K562 (cell line): ENCODE data around the gene ZFYVE21. TPM values are rescaled to one million over a fixed set of nuclear protein-coding genes. Genes with fewer than 3 reads are reported as not detected.

Experiments
- CBFA2T2 ChIP-seq: fragments of 450-650 bp; conservative IDR thresholded peaks from 2 replicates; pipeline ENCODE4 v1.6.1; 2017; ENCODE audit warnings: mild to moderate bottlenecking
- FOSL1 ChIP-seq: fragments of 200-800 bp; sonication (Bioruptor generic); conservative IDR thresholded peaks from 2 replicates; pipeline ENCODE4 v1.6.1; 2016; ENCODE audit warnings: missing genetic modification characterization, missing compliant biosample characterization
- GATAD2A ChIP-seq: fragments of 450-650 bp; IDR thresholded peaks from 2 replicates; pipeline ENCODE4 v1.6.1; 2017
- HDAC2 ChIP-seq: fragments of 450-650 bp; IDR thresholded peaks from 2 replicates; pipeline ENCODE4 v1.6.1; 2016; ENCODE audit warnings: mild to moderate bottlenecking
- HDAC8 ChIP-seq: fragments of 450-650 bp; IDR thresholded peaks from 2 replicates; pipeline ENCODE4 v1.6.1; 2016; ENCODE audit warnings: mild to moderate bottlenecking, missing genetic modification characterization, moderate library complexity, missing compliant biosample characterization
- HMG20A ChIP-seq: fragments of 450-650 bp; formaldehyde crosslinking; conservative IDR thresholded peaks from 2 replicates; pipeline ENCODE4 v1.4.0; 2020; ENCODE audit warnings: mild to moderate bottlenecking, mixed read lengths
- HMG20B ChIP-seq: fragments of 250-450 bp; sonication (Bioruptor Pico); IDR thresholded peaks from 2 replicates; pipeline ENCODE4 v1.5.0; 2021; ENCODE audit warnings: mild to moderate bottlenecking
- HNRNPUL1 ChIP-seq: fragments of 200-400 bp; formaldehyde crosslinking; IDR thresholded peaks from 2 replicates; pipeline ENCODE4 v1.6.1; 2017; ENCODE audit warnings: low read length
- IFI16 ChIP-seq: fragments of 250-450 bp; sonication (Bioruptor Pico); IDR thresholded peaks from 2 replicates; pipeline ENCODE4 v2.1.2; 2022; ENCODE audit warnings: mild to moderate bottlenecking, inconsistent platforms
- IRF9 ChIP-seq: fragments of 450-650 bp; IDR thresholded peaks from 2 replicates; pipeline ENCODE4 v1.6.1; 2016; ENCODE audit warnings: missing biosample characterization, missing genetic modification characterization
- KAT8 ChIP-seq: fragments of 450-650 bp; IDR thresholded peaks from 2 replicates; pipeline ENCODE4 v1.6.1; 2016; ENCODE audit warnings: low read depth, mild to moderate bottlenecking
- MLX ChIP-seq, 2 experiments: fragments of 450-650 bp in 1 of 2; sonication (generic) in 1 of 2; formaldehyde crosslinking; conservative IDR thresholded peaks; 2 replicates each; pipeline versions ENCODE4 v1.4.0 to v1.8.1; 2020 to 2022; ENCODE audit warnings: mild to moderate bottlenecking in 1 of 2, missing genetic modification reagents in 1 of 2
- NFE2 ChIP-seq: IDR thresholded peaks from 2 replicates; pipeline ENCODE4 v1.6.1; 2014; ENCODE audit warnings: antibody characterized with exemption, low read depth
- PML ChIP-seq: IDR thresholded peaks from 2 replicates; pipeline ENCODE4 v1.6.1; 2012; ENCODE audit warnings: low read length, inconsistent platforms
- POLR3G ChIP-seq: IDR thresholded peaks from 2 replicates; pipeline ENCODE4 v1.6.1; 2011; ENCODE audit not compliant: insufficient read length, insufficient replicate concordance; ENCODE audit errors: extremely low read depth
- RBM22 ChIP-seq: fragments of 200-400 bp; formaldehyde crosslinking; IDR thresholded peaks from 2 replicates; pipeline ENCODE4 v1.6.1; 2018; ENCODE audit warnings: low read length, low read depth; ENCODE audit not compliant: poor library complexity, severe bottlenecking
- RBM39 ChIP-seq: fragments of 200-400 bp; formaldehyde crosslinking; optimal IDR thresholded peaks from 2 replicates; pipeline ENCODE3; 2018; ENCODE audit warnings: low read depth, low read length
- SETDB1 ChIP-seq: IDR thresholded peaks from one replicate; pipeline ENCODE4 v1.6.1; 2012; ENCODE audit warnings: low read length, control low read depth, inconsistent platforms
- SREBF2 ChIP-seq: sonication (generic); formaldehyde crosslinking; IDR thresholded peaks from 2 replicates; pipeline ENCODE4 v1.4.0; 2020; ENCODE audit warnings: mild to moderate bottlenecking, missing genetic modification reagents
- STAT5A ChIP-seq: IDR thresholded peaks from 2 replicates; pipeline ENCODE4 v1.6.1; 2012; ENCODE audit warnings: low read length, inconsistent platforms, borderline replicate concordance
- TCF3 ChIP-seq: sonication (generic); formaldehyde crosslinking; IDR thresholded peaks from 2 replicates; pipeline ENCODE4 v1.4.0; 2020; ENCODE audit warnings: mild to moderate bottlenecking, missing genetic modification reagents
- TCFL5 ChIP-seq: fragments of 250-450 bp; sonication (Bioruptor Pico); conservative IDR thresholded peaks from 2 replicates; pipeline ENCODE4 v1.6.1; 2021; ENCODE audit warnings: mild to moderate bottlenecking, moderate library complexity, matching md5 sums
- TFAP4 ChIP-seq: sonication (generic); formaldehyde crosslinking; IDR thresholded peaks from 2 replicates; pipeline ENCODE4 v1.8.0; 2022; ENCODE audit warnings: missing genetic modification reagents, mild to moderate bottlenecking, moderate library complexity, borderline replicate concordance
- ZBTB8A ChIP-seq: fragments of 450-650 bp; IDR thresholded peaks from 2 replicates; pipeline ENCODE4 v1.6.1; 2018; ENCODE audit warnings: mild to moderate bottlenecking, moderate library complexity; ENCODE audit not compliant: partially characterized antibody
- ZFPM2 ChIP-seq: fragments of 250-450 bp; sonication (Bioruptor Pico); IDR thresholded peaks from 2 replicates; pipeline ENCODE4 v1.5.1; 2022; ENCODE audit warnings: mild to moderate bottlenecking
- ZNF717 ChIP-seq: fragments of 250-450 bp; sonication (Bioruptor Pico); IDR thresholded peaks from 2 replicates; pipeline ENCODE4 v1.5.0; 2021
- ZNF766 ChIP-seq: fragments of 200-800 bp; sonication (Bioruptor generic); conservative IDR thresholded peaks from 2 replicates; pipeline ENCODE4 v1.6.1; 2016; ENCODE audit warnings: missing genetic modification characterization, missing compliant biosample characterization
- polyA plus RNA-seq, 8 experiments: library from polyadenylated mRNA; depleted of rRNA in 4 of 8; stranded (reverse) in 5 of 8; unstranded in 3 of 8; fragments of >200 nt; fragmentation: Nextera tagmentation in 2 of 8; fragmentation: Illumina TruSeq in 1 of 8; extraction: Ambion mirVana in 2 of 8; extraction: Trizol in 1 of 8; gene quantifications; 2 replicates each; pipeline versions ENCODE4 v1.2.1 to v1.2.3, GENCODE V29; 2011 to 2014; ENCODE audit warnings: inconsistent platforms in 1 of 8, missing spikeins in 1 of 8
- total RNA-seq, 7 experiments: library from RNA; depleted of rRNA in 6 of 7; stranded (reverse); fragments of >200 nt in 6 of 7; fragmentation: Illumina TruSeq in 2 of 7; extraction: Trizol in 2 of 7; gene quantifications; 2 replicates each; pipeline versions ENCODE4 v1.2.1 to v1.2.3, GENCODE V29; 2011 to 2021; ENCODE audit warnings: low replicate concordance in 1 of 7
- TF ChIP-seq, protein P1 (sequence below): sonication (generic); formaldehyde crosslinking; IDR thresholded peaks from 2 replicates; pipeline ENCODE4 v1.8.1; 2023; ENCODE audit warnings: mild to moderate bottlenecking, missing genetic modification reagents, moderate library complexity

ZFYVE21 gene
- total and polyA plus RNA-seq, 9 of the 15 experiments (the other 6 are each of a cell fraction or from before 2014, with no cell fraction given) = 0.90 to 23.1 (median 15.6) TPM

DNA sequence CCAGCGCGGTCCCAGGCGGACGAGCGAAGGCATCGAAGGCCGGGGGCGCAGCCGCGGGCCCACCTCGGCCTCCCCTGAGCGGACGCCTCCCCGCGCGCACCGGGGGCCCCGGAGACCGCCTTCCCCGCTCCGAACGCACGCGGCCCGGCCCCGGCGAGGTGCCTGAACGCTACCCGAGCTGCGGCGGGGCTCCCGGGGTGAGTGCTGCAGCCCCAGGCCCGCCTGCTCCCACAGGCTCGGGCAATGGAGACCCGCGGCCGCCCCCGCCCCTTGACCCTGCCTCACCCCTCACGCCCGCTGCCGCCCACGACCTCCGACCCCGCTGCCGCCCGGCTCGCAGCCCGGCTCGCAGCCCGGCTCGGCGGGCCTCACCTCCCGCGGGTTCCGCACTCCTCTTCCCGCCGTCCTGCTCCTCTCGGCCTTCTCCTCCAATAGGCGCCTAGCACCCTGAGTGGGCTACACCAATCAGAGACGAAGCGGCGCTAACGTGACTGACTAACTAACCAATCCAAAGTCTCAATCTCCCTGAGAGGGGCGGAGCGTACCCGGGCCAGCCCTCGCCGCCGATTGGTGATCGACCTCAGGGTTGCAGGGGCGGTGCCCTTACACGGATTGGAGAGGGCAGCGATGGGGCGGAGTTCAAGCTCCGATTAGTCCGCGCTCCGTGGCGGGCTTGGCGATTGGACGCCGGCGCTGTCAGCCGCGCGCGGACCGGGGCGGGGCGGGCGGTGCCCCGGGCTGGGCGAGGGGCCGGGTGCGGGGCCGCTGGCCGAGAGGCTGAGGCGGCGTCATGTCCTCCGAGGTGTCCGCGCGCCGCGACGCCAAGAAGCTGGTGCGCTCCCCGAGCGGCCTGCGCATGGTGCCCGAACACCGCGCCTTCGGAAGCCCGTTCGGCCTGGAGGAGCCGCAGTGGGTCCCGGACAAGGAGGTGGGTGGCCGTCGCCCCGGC, at the start of gene ZFYVE21, which contains the start of gene XRCC3 (continued):
- no peak for TF ChIP-seq HNRNPUL1
- TF ChIP-seq HMG20B = no peak
- no peak for TF ChIP-seq HMG20A (CRISPR knock-in tag)
- no peak for TF ChIP-seq HDAC8 (tag)
- TF ChIP-seq CBFA2T2 = no peak
- no peak for TF ChIP-seq KAT8
- no peak for TF ChIP-seq MLX (CRISPR knock-in tag; conservative IDR thresholded peaks at IDR 0.05)
- TF ChIP-seq RBM22 = no peak
- no peak for TF ChIP-seq IFI16 (CRISPR knock-in tag)
- no peak; the same call in 1 of the 2 replicates for TF ChIP-seq TFAP4 (CRISPR knock-in tag)
- no peak for TF ChIP-seq SREBF2 (CRISPR knock-in tag)
- TF ChIP-seq HDAC2 = no peak
- TF ChIP-seq IRF9 (tag) = no peak
- no peak for TF ChIP-seq SETDB1
- TF ChIP-seq ZFPM2 (CRISPR knock-in tag) = no peak
- no peak for TF ChIP-seq GATAD2A
- TF ChIP-seq TCF3 (CRISPR knock-in tag) = no peak
- TF ChIP-seq RBM39 = no peak
- TF ChIP-seq TCFL5 (CRISPR knock-in tag) = no peak
- TF ChIP-seq ZNF766 (CRISPR knock-in tag) = no peak
- no peak for TF ChIP-seq ZBTB8A
- TF ChIP-seq, protein P1, sequence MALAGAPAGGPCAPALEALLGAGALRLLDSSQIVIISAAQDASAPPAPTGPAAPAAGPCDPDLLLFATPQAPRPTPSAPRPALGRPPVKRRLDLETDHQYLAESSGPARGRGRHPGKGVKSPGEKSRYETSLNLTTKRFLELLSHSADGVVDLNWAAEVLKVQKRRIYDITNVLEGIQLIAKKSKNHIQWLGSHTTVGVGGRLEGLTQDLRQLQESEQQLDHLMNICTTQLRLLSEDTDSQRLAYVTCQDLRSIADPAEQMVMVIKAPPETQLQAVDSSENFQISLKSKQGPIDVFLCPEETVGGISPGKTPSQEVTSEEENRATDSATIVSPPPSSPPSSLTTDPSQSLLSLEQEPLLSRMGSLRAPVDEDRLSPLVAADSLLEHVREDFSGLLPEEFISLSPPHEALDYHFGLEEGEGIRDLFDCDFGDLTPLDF (CRISPR knock-in tag) = no peak
- TF ChIP-seq FOSL1 = no peak
- no peak for TF ChIP-seq POLR3G
- no peak; the same call in 1 of the 2 replicates for TF ChIP-seq PML
- TF ChIP-seq STAT5A = no peak
- no peak for TF ChIP-seq ZNF717
- TF ChIP-seq NFE2 = no peak
